HUES6 (cell line): ENCODE measurements around the gene GRK5.

Experiments
- H3K27ac ChIP-seq: 2 replicates; pipeline ENCODE4 v1.7.0; 2013; ENCODE audit warnings: low read depth, mild to moderate bottlenecking, low read length, inconsistent platforms
- H3K27me3 ChIP-seq: 2 replicates; pipeline ENCODE4 v1.6.1; 2013; ENCODE audit warnings: low read length; ENCODE audit not compliant: control insufficient read depth, insufficient read depth
- H3K36me3 ChIP-seq: 2 replicates; pipeline ENCODE4 v1.6.1; 2013; ENCODE audit warnings: low read length; ENCODE audit not compliant: control insufficient read depth, insufficient read depth
- H3K4me1 ChIP-seq: 2 replicates; pipeline ENCODE4 v1.6.1; 2013; ENCODE audit warnings: low read length; ENCODE audit not compliant: control insufficient read depth, insufficient read depth
- H3K4me3 ChIP-seq: 2 replicates; pipeline ENCODE4 v1.5.1; 2013; ENCODE audit warnings: low read depth, low read length
- H3K9ac ChIP-seq: one replicate; pipeline ENCODE4 v1.6.1; 2013; ENCODE audit warnings: mild to moderate bottlenecking, low read length
- H3K9me3 ChIP-seq: 2 replicates; pipeline ENCODE4 v1.6.1; 2013; ENCODE audit warnings: low read depth, low read length; ENCODE audit not compliant: control insufficient read depth, insufficient read depth

GRK5 gene

DNA sequence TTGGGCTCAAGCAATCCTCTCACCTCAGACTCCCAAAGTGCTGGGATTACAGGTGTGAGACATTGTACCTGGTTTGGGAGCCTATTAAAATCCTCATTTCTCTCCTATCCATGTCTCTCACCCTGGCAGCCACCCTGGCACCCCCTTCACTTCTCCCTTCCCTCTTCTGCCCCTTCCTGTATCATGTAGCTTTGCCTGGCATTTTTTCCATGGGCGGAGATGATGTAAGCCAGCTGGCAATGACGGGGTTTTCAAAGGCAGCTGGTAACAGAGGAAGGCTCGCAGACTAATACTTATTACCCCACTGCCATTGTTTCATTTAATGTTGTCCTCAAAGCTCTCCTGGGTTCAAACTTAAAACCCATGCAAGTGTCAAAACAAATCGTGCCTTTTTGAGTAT lies 273.3 kb downstream of the GRK5 start:
- Histone ChIP-seq H3K36me3 (no peaks in the 10 kb centered on the region), H3K27me3 (peaks cover 85% of the 10 kb centered on the region), H3K4me3 (no peak overlapping the region), H3K4me1 (peaks cover 4% of the 10 kb centered on the region; the same call in 1 of the 2 replicates), H3K9ac (no peak overlapping the region), H3K9me3 (no peaks in the 10 kb centered on the region), H3K27ac (no peak overlapping the region)

DNA sequence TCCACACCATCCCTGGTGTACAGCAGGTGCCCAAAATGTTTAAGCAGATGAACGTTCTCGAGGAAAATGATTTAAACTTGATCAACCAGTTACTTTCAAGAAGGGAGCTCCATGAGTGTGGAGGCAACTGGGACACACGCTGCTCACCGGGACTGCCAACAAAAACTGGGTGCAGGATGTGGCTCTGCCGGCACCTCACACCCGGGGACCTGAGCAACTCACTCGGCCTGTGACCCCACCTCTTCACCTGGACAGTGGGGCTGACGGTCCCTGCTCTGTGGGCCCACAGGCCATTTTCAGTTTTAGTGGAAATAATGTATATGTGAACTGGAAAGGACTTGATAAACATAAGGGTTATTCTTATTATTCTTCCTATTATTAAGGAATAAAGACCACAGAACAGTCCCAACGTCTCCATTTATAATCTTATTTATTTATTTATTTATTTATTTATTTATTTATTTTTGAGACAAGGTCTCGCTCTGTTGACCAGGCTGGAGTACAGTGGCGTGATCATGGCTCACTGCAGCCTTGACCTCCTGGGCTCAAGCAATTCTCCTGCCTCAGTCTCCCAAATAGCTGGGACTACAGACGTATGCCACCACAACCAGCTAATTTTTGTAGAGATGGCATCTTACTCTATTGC lies 274.5 kb downstream of the GRK5 start:
- Histone ChIP-seq H3K27me3 (peaks cover 73% of the 10 kb centered on the region), H3K27ac (no peak overlapping the region), H3K36me3 (no peaks in the 10 kb centered on the region), H3K4me3 (no peak overlapping the region), H3K9ac (no peak overlapping the region), H3K4me1 (peaks cover 4% of the 10 kb centered on the region; the same call in 1 of the 2 replicates), H3K9me3 (no peaks in the 10 kb centered on the region)

DNA sequence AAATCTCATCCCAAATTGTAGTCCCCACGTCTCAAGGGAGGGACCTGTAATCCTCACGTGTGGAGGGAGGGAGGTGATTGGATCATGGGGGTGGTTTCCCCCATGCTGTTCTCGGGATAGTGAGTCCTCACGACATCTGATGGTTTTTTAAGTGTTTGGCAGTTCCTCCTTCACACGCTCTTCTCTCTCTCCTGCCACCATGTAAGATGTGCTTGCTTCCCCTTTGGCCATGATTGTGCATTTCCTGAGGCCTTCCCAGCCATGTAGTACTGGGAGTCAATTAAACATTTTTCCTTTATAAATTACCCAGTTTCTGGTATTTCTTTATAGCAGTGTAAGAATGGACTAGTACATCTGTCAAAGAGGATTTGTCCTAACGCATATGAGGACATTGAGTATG lies 275.6 kb downstream of the GRK5 start:
- Histone ChIP-seq H3K27me3 (peaks cover 68% of the 10 kb centered on the region), H3K36me3 (no peaks in the 10 kb centered on the region), H3K4me3 (no peak overlapping the region), H3K27ac (no peak overlapping the region), H3K4me1 (peaks cover 4% of the 10 kb centered on the region; the same call in 1 of the 2 replicates), H3K9me3 (no peaks in the 10 kb centered on the region), H3K9ac (no peak overlapping the region)

DNA sequence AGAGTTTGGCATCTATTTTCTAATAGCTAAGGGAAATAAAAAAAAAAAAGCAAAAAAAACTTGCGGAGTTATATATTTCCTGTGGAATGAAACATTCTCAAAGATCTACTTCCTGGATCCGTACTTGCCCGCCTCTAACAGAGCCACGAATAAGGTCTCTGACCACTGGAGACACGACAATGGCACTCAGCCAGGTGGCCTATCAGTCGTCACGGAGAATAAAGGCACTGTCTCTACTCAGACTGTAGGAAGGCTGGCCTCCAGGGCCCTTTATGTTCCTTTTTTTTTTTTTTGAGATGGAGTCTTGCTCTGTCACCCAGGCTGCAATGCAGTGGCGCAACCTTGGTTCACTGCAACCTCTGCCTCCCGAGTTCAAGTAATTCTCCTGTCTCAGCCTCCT lies 276.5 kb downstream of the GRK5 start:
- Histone ChIP-seq H3K9ac (no peak overlapping the region), H3K9me3 (no peaks in the 10 kb centered on the region), H3K27me3 (peaks cover 60% of the 10 kb centered on the region), H3K4me3 (no peak overlapping the region), H3K36me3 (no peaks in the 10 kb centered on the region), H3K27ac (no peak overlapping the region), H3K4me1 (peaks cover 4% of the 10 kb centered on the region; the same call in 1 of the 2 replicates)

DNA sequence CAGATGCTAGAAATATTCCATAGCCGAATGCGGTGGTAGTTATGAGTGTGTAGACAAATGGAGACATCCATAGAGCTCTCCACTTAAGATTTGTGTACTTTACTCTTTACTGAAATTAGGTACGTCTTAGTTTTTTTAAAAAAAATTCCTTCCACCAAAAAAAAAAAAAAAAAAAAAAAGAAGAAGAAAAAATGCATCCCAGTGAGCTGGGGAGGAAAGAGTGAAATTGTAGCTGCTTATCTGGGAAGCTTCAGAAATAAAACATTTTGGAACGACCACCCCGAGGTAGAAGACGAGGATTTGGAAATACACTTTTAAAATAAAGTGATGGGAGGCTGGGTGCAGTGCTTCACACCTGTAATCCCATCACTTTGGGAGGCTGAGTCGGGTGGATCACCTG lies 281.3 kb downstream of the GRK5 start:
- no peaks in the 10 kb centered on the region for H3K4me1 ChIP-seq
- H3K27ac ChIP-seq: no peak overlapping the region
- no peak overlapping the region for H3K4me3 ChIP-seq
- H3K27me3 ChIP-seq: peaks cover 19% of the 10 kb centered on the region
- H3K9ac ChIP-seq: no peak overlapping the region
- H3K36me3 ChIP-seq: no peaks in the 10 kb centered on the region
- no peaks in the 10 kb centered on the region for H3K9me3 ChIP-seq

DNA sequence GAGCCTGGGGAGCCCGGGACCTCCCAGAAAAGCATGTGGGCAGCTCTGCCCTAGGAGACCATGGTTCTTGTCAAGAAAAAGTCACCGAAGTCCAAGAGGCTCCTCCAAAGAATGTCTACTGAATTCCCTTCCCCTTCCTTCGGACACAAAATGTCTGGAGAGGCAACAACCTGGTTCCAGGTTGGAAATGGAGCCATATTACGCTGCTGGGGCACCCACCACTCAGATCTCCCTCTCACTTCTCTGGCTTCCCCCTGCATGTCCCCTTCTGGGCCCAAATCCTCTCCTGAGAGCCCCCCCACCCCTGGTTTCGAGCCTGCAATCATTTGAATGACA lies 282.6 kb downstream of the GRK5 start:
- Histone ChIP-seq H3K4me3 (no peak overlapping the region), H3K4me1 (no peaks in the 10 kb centered on the region), H3K36me3 (no peaks in the 10 kb centered on the region), H3K9me3 (no peaks in the 10 kb centered on the region), H3K27me3 (peaks cover 15% of the 10 kb centered on the region; the same call in 1 of the 2 replicates), H3K27ac (no peak overlapping the region), H3K9ac (no peak overlapping the region)

DNA sequence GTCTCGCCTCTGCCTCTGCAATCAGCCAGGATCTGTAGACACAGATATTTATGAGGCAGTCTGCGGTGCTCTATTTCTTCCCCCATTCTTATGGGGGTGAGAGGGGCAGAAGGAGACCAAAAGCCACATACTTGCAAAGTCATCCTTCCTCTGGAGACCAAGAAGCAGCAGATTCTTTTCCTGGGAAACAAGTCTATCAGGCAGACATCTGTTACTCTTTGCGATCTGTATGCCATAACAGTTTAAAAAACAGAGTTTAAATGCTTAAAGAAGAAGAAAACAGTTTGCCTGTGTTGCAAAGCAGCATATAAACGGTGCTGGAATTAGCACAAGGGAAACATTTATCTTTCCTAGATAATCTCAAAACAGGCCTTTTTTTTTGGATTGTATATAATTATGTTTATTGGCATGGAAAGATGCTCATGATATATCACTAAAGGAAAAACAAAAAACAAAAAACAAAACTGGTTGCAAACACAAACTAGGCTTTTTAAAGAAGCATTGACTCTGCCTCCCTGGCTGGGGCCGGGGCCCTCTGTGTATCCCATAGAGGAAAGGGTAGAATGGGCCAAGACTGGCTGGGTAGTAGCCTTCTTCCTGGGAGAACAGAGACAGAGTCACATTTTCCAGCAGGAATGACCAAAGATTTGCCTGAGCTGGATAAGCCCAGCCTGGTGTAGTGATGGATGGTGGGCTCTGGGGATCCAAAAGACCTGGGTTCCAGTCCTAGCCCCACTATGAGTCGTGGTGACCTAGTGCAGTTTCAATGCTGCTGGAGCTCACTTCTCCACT lies 284.8 kb downstream of the GRK5 start:
- Histone ChIP-seq H3K4me1 (peaks cover 4% of the 10 kb centered on the region), H3K9me3 (no peaks in the 10 kb centered on the region), H3K4me3 (no peak overlapping the region), H3K27ac (no peak overlapping the region), H3K9ac (no peak overlapping the region), H3K36me3 (no peaks in the 10 kb centered on the region), H3K27me3 (peaks cover 11% of the 10 kb centered on the region; the same call in 1 of the 2 replicates)

DNA sequence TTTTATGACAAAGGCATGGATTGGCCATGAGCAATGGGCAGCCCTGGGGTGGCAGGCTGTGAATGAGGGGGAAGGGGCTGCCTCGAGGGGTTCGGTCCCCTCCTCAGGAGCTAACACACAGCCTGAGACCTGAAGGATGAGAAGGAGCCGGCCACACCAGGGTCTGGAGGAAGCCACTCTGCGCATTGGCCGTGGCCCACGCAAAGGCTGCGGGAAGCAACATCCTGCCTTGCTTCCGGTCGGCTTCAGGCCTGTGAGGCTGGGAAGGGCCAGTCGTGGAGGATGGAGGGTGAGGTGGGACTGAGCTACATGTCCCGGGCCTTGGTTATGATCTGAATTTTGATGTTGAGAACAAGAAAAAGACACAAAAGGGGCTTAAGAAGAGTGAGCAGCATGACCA lies 285.8 kb downstream of the GRK5 start:
- Histone ChIP-seq H3K4me1 (peaks cover 4% of the 10 kb centered on the region), H3K27me3 (peaks cover 5% of the 10 kb centered on the region; the same call in 1 of the 2 replicates), H3K27ac (no peak overlapping the region), H3K4me3 (no peak overlapping the region), H3K36me3 (no peaks in the 10 kb centered on the region), H3K9ac (no peak overlapping the region), H3K9me3 (no peaks in the 10 kb centered on the region)

DNA sequence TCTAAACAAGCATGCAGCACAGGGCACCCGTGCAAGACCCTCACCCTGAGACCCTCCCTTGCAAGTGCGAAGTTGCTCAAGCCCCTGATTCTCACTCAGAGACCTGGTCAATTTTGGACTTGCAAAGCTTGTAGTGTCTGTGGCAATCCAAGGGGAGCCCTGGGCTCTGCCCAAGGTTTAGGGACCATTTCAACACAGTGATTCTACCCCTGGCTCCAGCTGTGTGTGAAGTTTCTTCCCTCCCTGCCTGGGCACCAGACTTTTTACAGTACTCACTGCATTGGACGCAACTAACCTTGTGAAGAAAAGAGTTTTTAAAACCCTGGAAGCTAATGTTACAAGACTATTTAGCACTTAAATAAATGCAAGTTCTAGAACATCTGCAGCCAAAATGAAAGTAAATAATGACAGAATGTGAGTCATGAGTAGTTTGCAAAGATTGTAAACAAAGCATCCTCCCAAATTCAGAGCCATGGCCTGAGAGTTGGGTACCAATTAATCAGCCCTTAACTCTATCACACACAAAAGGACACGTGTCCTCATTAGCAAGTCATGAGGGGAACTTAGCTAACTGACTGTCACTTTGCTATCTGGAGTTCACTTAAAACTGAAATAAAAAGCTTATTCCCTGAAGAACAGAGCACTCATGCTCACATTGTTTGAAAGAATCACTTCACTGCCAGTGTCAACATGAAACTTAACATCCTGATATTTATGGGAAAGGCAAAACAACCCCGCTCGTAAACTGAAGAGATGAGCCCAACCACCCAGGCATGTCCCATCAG lies 287.1 kb downstream of the GRK5 start:
- H3K4me3 ChIP-seq: no peak overlapping the region
- no peaks in the 10 kb centered on the region for H3K9me3 ChIP-seq
- peaks cover 4% of the 10 kb centered on the region for H3K4me1 ChIP-seq
- no peak overlapping the region for H3K9ac ChIP-seq
- H3K36me3 ChIP-seq: no peaks in the 10 kb centered on the region
- H3K27me3 ChIP-seq: no peaks in the 10 kb centered on the region; the same call in 1 of the 2 replicates
- H3K27ac ChIP-seq: no peak overlapping the region

DNA sequence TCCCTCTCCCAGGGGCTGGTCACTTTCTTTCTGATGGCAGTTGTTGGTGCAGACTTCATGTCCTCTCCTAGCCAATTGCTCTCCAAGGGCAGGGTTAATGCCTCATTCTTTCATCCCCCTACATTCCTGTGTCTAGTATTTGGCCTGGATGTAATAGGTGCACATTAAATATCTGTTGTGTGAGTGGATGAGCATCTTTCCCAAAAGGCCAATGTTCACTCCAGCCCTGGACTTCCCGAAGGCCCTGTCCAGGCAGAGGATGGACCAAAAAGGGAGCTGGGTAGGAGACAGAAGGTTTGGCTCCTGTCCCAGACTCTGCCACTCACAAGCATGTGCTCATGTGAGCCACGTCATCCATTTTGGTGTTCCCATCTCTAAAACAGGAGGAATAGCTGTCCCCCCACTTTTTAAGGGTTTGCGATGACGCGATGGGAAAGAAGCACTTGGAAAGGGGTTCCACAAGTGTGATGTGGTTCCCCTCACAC lies 287.7 kb downstream of the GRK5 start:
- peaks cover 4% of the 10 kb centered on the region for H3K4me1 ChIP-seq
- H3K9me3 ChIP-seq: no peaks in the 10 kb centered on the region
- no peak overlapping the region for H3K9ac ChIP-seq
- H3K27me3 ChIP-seq: no peaks in the 10 kb centered on the region
- no peaks in the 10 kb centered on the region for H3K36me3 ChIP-seq
- no peak overlapping the region for H3K27ac ChIP-seq
- no peak overlapping the region for H3K4me3 ChIP-seq

DNA sequence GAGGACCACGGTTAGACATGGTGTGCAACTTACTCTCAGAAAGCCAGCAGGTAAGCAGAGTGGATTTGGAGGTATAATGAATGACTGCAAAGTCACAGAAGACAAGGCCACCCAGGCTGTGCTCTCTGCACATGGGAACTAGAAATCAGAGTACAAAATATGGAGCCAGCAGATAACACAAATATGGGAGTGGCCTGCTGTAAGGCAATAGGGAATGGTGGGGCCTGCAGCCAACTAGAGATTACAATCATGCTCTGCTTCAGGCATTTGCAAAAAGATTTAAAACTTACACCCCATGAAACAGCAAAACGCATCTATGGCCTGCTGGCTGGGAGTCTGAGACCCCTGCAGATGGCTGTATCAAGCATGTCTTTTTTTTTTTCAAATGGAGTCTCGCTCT lies 288.2 kb downstream of the GRK5 start:
- Histone ChIP-seq H3K27me3 (no peaks in the 10 kb centered on the region), H3K36me3 (no peaks in the 10 kb centered on the region), H3K27ac (no peak overlapping the region), H3K9ac (no peak overlapping the region), H3K9me3 (no peaks in the 10 kb centered on the region), H3K4me1 (peaks cover 4% of the 10 kb centered on the region), H3K4me3 (no peak overlapping the region)
